Measurements from ENCODE around the gene FAF2. TPM values are rescaled to one million over a fixed set of nuclear protein-coding genes. Genes with fewer than 3 reads are reported as not detected.

Gene FAF2
- total RNA-seq, 4 donors from 2014 or later = 21.2 to 27.3 (median 23.9) TPM

DNA sequence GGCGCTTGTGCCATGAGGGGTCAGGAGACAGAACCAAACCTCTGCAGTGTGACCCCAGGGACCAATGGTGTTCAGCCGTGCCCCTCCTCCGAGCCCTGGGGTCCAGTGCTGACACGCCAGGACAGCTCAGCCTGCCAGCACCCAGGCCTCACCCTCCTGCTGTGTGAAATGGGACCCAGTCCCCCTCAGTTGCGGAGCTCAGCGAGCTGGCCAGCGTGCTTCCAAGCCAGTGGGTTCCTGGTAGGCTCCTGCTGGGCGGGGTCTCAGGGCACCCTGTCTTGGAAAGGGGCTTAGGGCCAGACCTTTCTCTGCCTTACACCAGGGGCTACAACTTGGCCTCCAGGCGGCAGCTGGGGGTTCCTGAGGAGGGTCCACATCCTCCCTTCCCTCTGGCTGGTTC is 84.6 kb downstream of the FAF2 start:
- DNase-seq (ENCODE audit: extremely low spot score) = no peak
- H3K27ac ChIP-seq (replicated peaks in 1 of 4) = peak overlapping the region; percentile 94 to 100 (median 98)
- H3K27me3 ChIP-seq = no peaks in the 10 kb centered on the region
- TF ChIP-seq POLR2AphosphoS5 (IDR thresholded peaks at IDR 0.05) (no peak), EP300 (IDR thresholded peaks at IDR 0.05) (no peak), POLR2A (IDR thresholded peaks at IDR 0.05; ENCODE audit: low read depth) (no peak)
- TF ChIP-seq, protein P1, sequence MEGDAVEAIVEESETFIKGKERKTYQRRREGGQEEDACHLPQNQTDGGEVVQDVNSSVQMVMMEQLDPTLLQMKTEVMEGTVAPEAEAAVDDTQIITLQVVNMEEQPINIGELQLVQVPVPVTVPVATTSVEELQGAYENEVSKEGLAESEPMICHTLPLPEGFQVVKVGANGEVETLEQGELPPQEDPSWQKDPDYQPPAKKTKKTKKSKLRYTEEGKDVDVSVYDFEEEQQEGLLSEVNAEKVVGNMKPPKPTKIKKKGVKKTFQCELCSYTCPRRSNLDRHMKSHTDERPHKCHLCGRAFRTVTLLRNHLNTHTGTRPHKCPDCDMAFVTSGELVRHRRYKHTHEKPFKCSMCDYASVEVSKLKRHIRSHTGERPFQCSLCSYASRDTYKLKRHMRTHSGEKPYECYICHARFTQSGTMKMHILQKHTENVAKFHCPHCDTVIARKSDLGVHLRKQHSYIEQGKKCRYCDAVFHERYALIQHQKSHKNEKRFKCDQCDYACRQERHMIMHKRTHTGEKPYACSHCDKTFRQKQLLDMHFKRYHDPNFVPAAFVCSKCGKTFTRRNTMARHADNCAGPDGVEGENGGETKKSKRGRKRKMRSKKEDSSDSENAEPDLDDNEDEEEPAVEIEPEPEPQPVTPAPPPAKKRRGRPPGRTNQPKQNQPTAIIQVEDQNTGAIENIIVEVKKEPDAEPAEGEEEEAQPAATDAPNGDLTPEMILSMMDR (IDR thresholded peaks at IDR 0.05) = no peak
- 89% methylated on average over 4 of the region's 9 CpGs for WGBS
- no peaks in the 10 kb centered on the region for H3K9me3 ChIP-seq
- peaks cover 56 to 75% (median 66%) of the 10 kb centered on the region in 4 donors for H3K4me1 ChIP-seq
- H3K4me3 ChIP-seq = no peak overlapping the region
- peaks cover 26 to 46% (median 44%) of the 10 kb centered on the region in 4 donors for H3K36me3 ChIP-seq
- intact Hi-C loops (cut with DNase I) = no loop called here

DNA sequence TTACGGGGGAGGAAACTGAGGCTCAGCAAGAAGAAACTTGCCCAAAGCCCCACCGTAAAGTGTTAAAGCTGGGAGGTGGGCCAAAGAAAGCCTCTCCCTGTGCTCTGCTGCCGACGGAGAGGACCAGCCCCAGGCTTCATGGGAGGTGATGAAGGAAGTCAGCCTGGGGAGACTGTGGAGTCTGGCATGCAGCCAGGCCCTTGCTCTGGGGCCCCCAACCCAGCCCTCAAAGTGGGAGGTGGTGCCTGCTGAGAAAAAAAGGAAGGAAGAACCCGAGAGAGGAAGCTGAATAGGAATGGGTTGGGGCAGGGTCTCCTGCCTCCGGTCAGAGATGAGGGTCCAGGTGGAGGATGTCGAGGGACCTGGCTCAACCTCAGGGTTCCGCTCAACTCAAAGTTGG is 85.2 kb downstream of the FAF2 start:
- peaks cover 61 to 78% (median 71%) of the 10 kb centered on the region in 4 donors for H3K4me1 ChIP-seq
- peak overlapping the region in 3 of 4 donors; percentile 4 to 36 (median 22) for H3K4me3 ChIP-seq

DNA sequence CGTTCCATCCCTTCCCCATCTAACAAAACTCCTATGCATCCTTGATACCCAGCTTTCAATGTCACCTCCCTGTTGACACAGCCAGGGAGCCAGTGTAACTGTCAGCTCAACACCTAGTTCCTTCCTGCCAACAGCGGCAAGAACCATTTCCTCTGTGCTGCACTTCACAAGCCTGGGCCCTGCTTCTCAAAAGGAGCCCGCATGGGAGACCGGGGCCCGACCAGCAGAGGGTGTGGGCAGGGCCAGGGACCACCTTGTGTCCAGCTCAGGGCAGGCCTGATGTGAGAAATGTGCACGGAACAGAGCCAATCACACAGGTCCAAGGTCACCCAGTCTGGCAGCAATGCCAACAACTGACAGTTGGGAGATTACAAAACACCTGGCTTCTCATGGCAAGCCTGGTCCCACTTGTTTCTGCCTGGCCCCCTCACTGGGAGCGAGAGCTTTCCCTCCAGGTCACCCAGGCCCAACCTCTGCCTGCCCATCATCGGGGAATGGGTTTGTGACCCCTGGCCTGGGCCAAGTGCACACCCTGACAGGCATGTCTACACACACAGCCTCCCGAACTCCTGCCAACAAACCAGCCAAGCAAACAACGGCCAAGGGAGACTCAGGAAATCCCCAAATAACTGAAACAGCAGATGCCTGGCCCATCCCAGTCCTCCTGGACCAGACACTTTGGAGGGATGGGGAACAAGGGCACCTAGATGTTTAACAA is 85.9 kb downstream of the FAF2 start:
- intact Hi-C loops (cut with DNase I) = no loop called here
- Histone ChIP-seq H3K27me3 (no peaks in the 10 kb centered on the region), H3K9me3 (no peaks in the 10 kb centered on the region), H3K4me1 (peaks cover 64 to 79% (median 74%) of the 10 kb centered on the region in 4 donors), H3K4me3 (peak overlapping the region in 3 of 4 donors; percentile 22 to 94 (median 36)), H3K27ac (replicated peaks in 1 of 4) (peak overlapping the region; percentile 94 to 100 (median 98)), H3K36me3 (peaks cover 18 to 33% (median 32%) of the 10 kb centered on the region in 4 donors)
- DNase-seq (ENCODE audit: extremely low spot score) = no peak
- WGBS = 21% methylated on average over 4 of the region's 10 CpGs
- TF ChIP-seq POLR2AphosphoS5 (IDR thresholded peaks at IDR 0.05) = peak; percentile 10 to 15
- TF ChIP-seq EP300 (IDR thresholded peaks at IDR 0.05) = no peak

More for the DNA sequence above, 85.2 kb downstream of the FAF2 start:
- TF ChIP-seq POLR2A (IDR thresholded peaks at IDR 0.05; ENCODE audit: low read depth) (no peak), EP300 (IDR thresholded peaks at IDR 0.05) (no peak), POLR2AphosphoS5 (IDR thresholded peaks at IDR 0.05) (no peak)
- TF ChIP-seq, protein P1 (IDR thresholded peaks at IDR 0.05) = no peak
- Histone ChIP-seq H3K27me3 (no peaks in the 10 kb centered on the region), H3K9me3 (no peaks in the 10 kb centered on the region), H3K36me3 (peaks cover 25 to 40% (median 39%) of the 10 kb centered on the region in 4 donors), H3K27ac (replicated peaks in 1 of 4) (peak overlapping the region; percentile 94 to 100 (median 98))
- intact Hi-C loops (cut with DNase I) = no loop called here
- WGBS = 15% methylated on average over 8 of the region's 8 CpGs
- no peak for DNase-seq (ENCODE audit: extremely low spot score)

DNA sequence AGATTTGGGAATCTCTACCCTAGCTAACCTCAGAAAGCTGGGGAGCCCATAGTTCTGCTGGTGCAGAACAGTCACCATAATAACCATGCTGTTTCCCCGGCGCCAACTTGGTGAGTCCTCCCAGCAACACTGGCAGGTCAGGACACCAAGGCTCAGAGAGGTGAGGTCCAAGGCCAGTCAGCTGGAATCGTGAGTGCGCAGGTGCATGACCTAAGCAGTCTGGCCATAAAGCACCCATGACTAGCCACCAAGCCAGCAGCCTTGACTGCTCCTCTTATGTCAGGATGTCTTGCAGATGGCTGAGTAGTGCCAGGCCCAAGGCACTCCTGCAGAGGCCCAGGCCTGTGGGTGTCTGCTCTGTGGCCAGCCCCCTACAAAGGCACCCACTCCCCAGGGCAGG is 86.5 kb downstream of the FAF2 start:
- H3K4me3 ChIP-seq = peak overlapping the region; percentile 89 to 99 (median 94)
- no peaks in the 10 kb centered on the region for H3K27me3 ChIP-seq
- 50% methylated on average over 2 of the region's 4 CpGs for WGBS
- no peak for DNase-seq (ENCODE audit: extremely low spot score)
- TF ChIP-seq POLR2AphosphoS5 (IDR thresholded peaks at IDR 0.05) = no peak
- no peak for TF ChIP-seq POLR2A (IDR thresholded peaks at IDR 0.05; ENCODE audit: low read depth)
- TF ChIP-seq EP300 (IDR thresholded peaks at IDR 0.05) = no peak
- TF ChIP-seq, protein P1 (IDR thresholded peaks at IDR 0.05) = no peak
- no peaks in the 10 kb centered on the region for H3K9me3 ChIP-seq
- peaks cover 64 to 79% (median 74%) of the 10 kb centered on the region in 4 donors for H3K4me1 ChIP-seq
- peaks cover 12 to 27% (median 26%) of the 10 kb centered on the region in 4 donors for H3K36me3 ChIP-seq
- peak overlapping the region; percentile 94 to 100 (median 98) for H3K27ac ChIP-seq (replicated peaks in 1 of 4)
- intact Hi-C loops (cut with DNase I) = no loop called here

DNA sequence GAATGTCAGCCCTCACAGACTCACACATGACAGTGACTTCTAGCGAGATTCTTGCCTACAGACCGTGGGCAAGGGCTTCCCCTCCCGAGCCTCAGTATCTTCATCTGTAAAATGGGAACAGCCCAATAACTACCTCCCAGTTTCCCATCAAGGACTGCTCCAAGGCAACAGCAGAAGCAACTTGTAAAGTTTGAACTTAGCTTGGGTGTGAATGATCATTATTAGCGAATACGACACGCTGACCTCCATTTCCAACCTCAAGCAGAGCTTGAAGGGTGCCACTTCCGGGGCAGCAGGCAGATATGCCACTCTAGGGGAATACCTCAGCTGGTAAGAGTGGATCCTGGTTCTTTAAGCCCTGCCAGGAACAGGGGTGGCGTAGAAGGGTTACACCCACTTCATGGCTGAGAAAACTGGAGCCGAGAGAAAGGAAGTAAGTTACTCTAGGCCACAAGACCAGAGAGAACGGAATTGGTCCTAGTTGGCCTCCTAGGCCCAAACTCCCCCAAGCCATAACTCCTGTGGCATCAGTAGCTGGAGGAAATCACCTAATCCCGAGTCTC is 87.0 kb downstream of the FAF2 start:
- H3K4me3 ChIP-seq = peak overlapping the region; percentile 89 to 99 (median 94)
- 38% methylated on average over 8 of the region's 11 CpGs for WGBS
- H3K4me1 ChIP-seq = peaks cover 64 to 75% (median 74%) of the 10 kb centered on the region in 4 donors
- intact Hi-C loops (cut with DNase I) = no loop called here
- H3K27me3 ChIP-seq = no peaks in the 10 kb centered on the region
- H3K9me3 ChIP-seq = no peaks in the 10 kb centered on the region
- DNase-seq (ENCODE audit: extremely low spot score) = no peak
- TF ChIP-seq, protein P1 (IDR thresholded peaks at IDR 0.05) = no peak
- peak; percentile 31 to 43 for TF ChIP-seq POLR2AphosphoS5 (IDR thresholded peaks at IDR 0.05)
- peak overlapping the region; percentile 94 to 100 (median 98) for H3K27ac ChIP-seq (replicated peaks in 1 of 4)
- H3K36me3 ChIP-seq = peaks cover 8 to 22% (median 21%) of the 10 kb centered on the region in 4 donors
